K562 (cell line): ENCODE results near the gene CD9. TPM values are rescaled to one million over a fixed set of nuclear protein-coding genes. Genes with fewer than 3 reads are reported as not detected.

Experiments used
- ATAC-seq: fragments of 200-7000 bp; cut with Tn5 transposase; 3 replicates; pipeline ENCODE4 v1.9.1; 2020; ENCODE audit warnings: moderate library complexity
- BruUV-seq: library from RNA; stranded (reverse); fragments of 400-500 nt; replicated peaks from 2 replicates; lab custom pipeline; 2021; lab: Mats Ljungman, UMichigan
- CTCF ChIA-PET: fragments of 300-600 bp; formaldehyde crosslinking; extraction: SDS; loops from one replicate; lab custom pipeline; 2021; ENCODE audit warnings: low intra/inter-chr PET ratio; lab: Yijun Ruan, JAX
- POLR2A ChIA-PET: fragments of 300-600, 350-650 bp; sonication (Branson Sonifier 250); formaldehyde crosslinking; extraction: SDS; loops from one replicate; lab custom pipeline; 2021; ENCODE audit warnings: antibody characterized with exemption, inconsistent platforms; lab: Yijun Ruan, JAX
- DNase-seq, 4 experiments: peaks; one replicate each; pipeline versions ENCODE4 v3.0.0 to v3.0.0-alpha.2; 2011 to 2018; ENCODE audit warnings: low spot score in 3 of 4, mixed read lengths in 3 of 4; ENCODE audit errors: extremely low read depth in 1 of 4
- FAIRE-seq: peaks from 2 replicates; lab custom pipeline; 2011; peaks lifted over from hg19 to GRCh38; lab: Jason Lieb, UNC
- H2AFZ ChIP-seq: 2 replicates; pipeline ENCODE4 v1.6.0; 2011; ENCODE audit warnings: low read depth, low read length, control low read depth, inconsistent platforms
- H3K27ac ChIP-seq: fragments of 200-600 bp; 3 replicates; pipeline ENCODE4 v1.8.0; 2011; ENCODE audit warnings: low read depth, mild to moderate bottlenecking, control low read depth, inconsistent platforms, low read length, moderate library complexity, mixed read lengths; ENCODE audit errors: extremely low read depth
- H3K27me3 ChIP-seq, 2 experiments: fragments of 300-600 bp in 1 of 2; 2 replicates in 1 of 2; 3 replicates in 1 of 2; pipeline versions ENCODE4 v1.6.0 to v1.8.0; 2011; ENCODE audit warnings: inconsistent platforms in 2 of 2, low read length in 2 of 2, mild to moderate bottlenecking in 1 of 2, mixed read lengths in 1 of 2, moderate library complexity in 1 of 2; ENCODE audit not compliant: control insufficient read depth in 2 of 2, insufficient read depth in 2 of 2
- H3K36me3 ChIP-seq: fragments of 300-600 bp; 3 replicates; pipeline ENCODE4 v1.8.0; 2011; ENCODE audit warnings: mild to moderate bottlenecking, low read length, inconsistent platforms; ENCODE audit not compliant: control insufficient read depth, insufficient read depth
- H3K4me1 ChIP-seq, 2 experiments: fragments of 200-600 bp in 1 of 2; replicated peaks in 1 of 2; 2 replicates in 1 of 2; 3 replicates in 1 of 2; pipeline versions ENCODE4 v1.5.1 to v1.8.0; 2011; ENCODE audit warnings: inconsistent platforms in 2 of 2, low read length in 2 of 2, mild to moderate bottlenecking in 1 of 2, mixed read lengths in 1 of 2, moderate library complexity in 1 of 2; ENCODE audit not compliant: control insufficient read depth in 2 of 2, insufficient read depth in 2 of 2
- H3K4me2 ChIP-seq: 2 replicates; pipeline ENCODE4 v1.6.1; 2011; ENCODE audit warnings: low read length, control low read depth, inconsistent platforms, mixed read lengths; ENCODE audit not compliant: insufficient read depth
- H3K4me3 ChIP-seq: fragments of 200-600 bp; sonication (generic), shearing (Covaris generic); 2 replicates; pipeline ENCODE4 v1.5.1; 2016; ENCODE audit warnings: control low read depth, inconsistent platforms
- H3K79me2 ChIP-seq: fragments of 200-600 bp; 3 replicates; pipeline ENCODE4 v1.8.0; 2011; ENCODE audit warnings: low read length, inconsistent platforms; ENCODE audit not compliant: control insufficient read depth, insufficient read depth
- H3K9ac ChIP-seq, 2 experiments: 2 replicates each; pipeline versions ENCODE4 v1.6.0 to v1.6.1; 2011; ENCODE audit warnings: low read depth in 2 of 2, low read length in 2 of 2, control low read depth in 1 of 2, inconsistent platforms in 1 of 2, mild to moderate bottlenecking in 1 of 2, mixed read lengths in 1 of 2; ENCODE audit not compliant: insufficient read depth in 1 of 2
- H3K9me1 ChIP-seq: one replicate; pipeline ENCODE4 v1.6.0; 2011; ENCODE audit warnings: inconsistent platforms, mild to moderate bottlenecking, low read length, moderate library complexity; ENCODE audit not compliant: control insufficient read depth, insufficient read depth
- H3K9me3 ChIP-seq: replicated peaks from 2 replicates; pipeline ENCODE4 v1.5.1; 2011; ENCODE audit warnings: low read depth, low read length, inconsistent platforms; ENCODE audit not compliant: control insufficient read depth, insufficient read depth
- H4K20me1 ChIP-seq: replicated peaks from 2 replicates; pipeline ENCODE4 v1.6.1; 2011; ENCODE audit warnings: low read length, inconsistent platforms, mixed read lengths; ENCODE audit not compliant: control insufficient read depth, insufficient read depth
- ARID2 ChIP-seq: fragments of 450-650 bp; IDR thresholded peaks from 2 replicates; pipeline ENCODE4 v1.6.1; 2017; ENCODE audit warnings: antibody characterized with exemption, mild to moderate bottlenecking
- CREBBP ChIP-seq: IDR thresholded peaks from one replicate; pipeline ENCODE4 v1.6.1; 2012; ENCODE audit warnings: low read depth, mild to moderate bottlenecking, control low read depth, inconsistent platforms, low read length
- ETV5 ChIP-seq: sonication (generic); formaldehyde crosslinking; IDR thresholded peaks from 2 replicates; pipeline ENCODE4 v1.4.0; 2020; ENCODE audit warnings: low read depth, mild to moderate bottlenecking, missing genetic modification reagents
- HCFC1 ChIP-seq: IDR thresholded peaks from 2 replicates; pipeline ENCODE4 v1.6.1; 2012; ENCODE audit warnings: low read depth, low read length, improper control_type of control experiment
- HEY1 ChIP-seq: fragments of 250-450 bp; sonication (Bioruptor Pico); IDR thresholded peaks from 2 replicates; pipeline ENCODE4 v1.5.0; 2020; ENCODE audit warnings: mild to moderate bottlenecking, moderate library complexity, borderline replicate concordance
- MTF1 ChIP-seq: fragments of 250-450 bp; sonication (Bioruptor Pico); IDR thresholded peaks from 2 replicates; pipeline ENCODE4 v1.9.0; 2021; ENCODE audit warnings: moderate library complexity, mild to moderate bottlenecking, inconsistent platforms, borderline replicate concordance
- RNF2 ChIP-seq: sonication (generic); IDR thresholded peaks from 2 replicates; pipeline ENCODE4 v1.6.1; 2016
- USF2 ChIP-seq: sonication (generic); formaldehyde crosslinking; IDR thresholded peaks from 2 replicates; pipeline ENCODE4 v1.5.0; 2020; ENCODE audit warnings: missing genetic modification reagents
- ZNF133 ChIP-seq: fragments of 250-450 bp; sonication (Bioruptor Pico); IDR thresholded peaks from 2 replicates; pipeline ENCODE4 v1.4.0; 2020; ENCODE audit warnings: mild to moderate bottlenecking
- ZNF280A ChIP-seq: fragments of 450-650 bp; IDR thresholded peaks from 2 replicates; pipeline ENCODE4 v1.6.1; 2018; ENCODE audit warnings: mild to moderate bottlenecking, low read depth; ENCODE audit not compliant: partially characterized antibody
- ZNF77 ChIP-seq: fragments of 250-450 bp; sonication (Bioruptor Pico); IDR thresholded peaks from 2 replicates; pipeline ENCODE4 v1.5.0; 2020
- WGBS: fragments of 100-300 bp; shearing (Covaris generic); methylation state at CpG from one replicate; pipeline ENCODE4 v1.1.6; 2016; ENCODE audit warnings: low coverage, mixed read lengths; ENCODE audit not compliant: insufficient coverage; ENCODE audit errors: missing lambda C conversion rate; 5-methylcytosine and 5-hydroxymethylcytosine counted together
- in situ Hi-C: fragments of 300-500 bp; cut with MboI; formaldehyde crosslinking; loops from 4 replicates; pipeline ENCODE4 v1.15.0; 2018; ENCODE audit warnings: inconsistent platforms, mixed read lengths
- intact Hi-C: fragments of 100-400 bp; cut with micrococcal nuclease; formaldehyde crosslinking; loops from 2 replicates; pipeline ENCODE4 v1.14.2; 2022
- polyA plus RNA-seq, 8 experiments: library from polyadenylated mRNA; depleted of rRNA in 4 of 8; stranded (reverse) in 5 of 8; unstranded in 3 of 8; fragments of >200 nt; fragmentation: Nextera tagmentation in 2 of 8; fragmentation: Illumina TruSeq in 1 of 8; extraction: Ambion mirVana in 2 of 8; extraction: Trizol in 1 of 8; gene quantifications; 2 replicates each; pipeline versions ENCODE4 v1.2.1 to v1.2.3, GENCODE V29; 2011 to 2014; ENCODE audit warnings: inconsistent platforms in 1 of 8, missing spikeins in 1 of 8
- total RNA-seq, 7 experiments: library from RNA; depleted of rRNA in 6 of 7; stranded (reverse); fragments of >200 nt in 6 of 7; fragmentation: Illumina TruSeq in 2 of 7; extraction: Trizol in 2 of 7; gene quantifications; 2 replicates each; pipeline versions ENCODE4 v1.2.1 to v1.2.3, GENCODE V29; 2011 to 2021; ENCODE audit warnings: low replicate concordance in 1 of 7
- TF ChIP-seq, protein P1 (sequence below): sonication (generic); formaldehyde crosslinking; IDR thresholded peaks from 2 replicates; pipeline ENCODE4 v1.8.0; 2022; ENCODE audit warnings: mild to moderate bottlenecking, missing genetic modification reagents
- TF ChIP-seq, protein P2 (sequence below): sonication (generic); formaldehyde crosslinking; IDR thresholded peaks from 2 replicates; pipeline ENCODE4 v1.8.1; 2023; ENCODE audit warnings: mild to moderate bottlenecking, missing genetic modification reagents

The CD9 gene
- total and polyA plus RNA-seq, 9 of the 15 experiments (the other 6 are each of a cell fraction or from before 2014, with no cell fraction given): 0.43 to 5.6 (median 0.62) TPM

DNA sequence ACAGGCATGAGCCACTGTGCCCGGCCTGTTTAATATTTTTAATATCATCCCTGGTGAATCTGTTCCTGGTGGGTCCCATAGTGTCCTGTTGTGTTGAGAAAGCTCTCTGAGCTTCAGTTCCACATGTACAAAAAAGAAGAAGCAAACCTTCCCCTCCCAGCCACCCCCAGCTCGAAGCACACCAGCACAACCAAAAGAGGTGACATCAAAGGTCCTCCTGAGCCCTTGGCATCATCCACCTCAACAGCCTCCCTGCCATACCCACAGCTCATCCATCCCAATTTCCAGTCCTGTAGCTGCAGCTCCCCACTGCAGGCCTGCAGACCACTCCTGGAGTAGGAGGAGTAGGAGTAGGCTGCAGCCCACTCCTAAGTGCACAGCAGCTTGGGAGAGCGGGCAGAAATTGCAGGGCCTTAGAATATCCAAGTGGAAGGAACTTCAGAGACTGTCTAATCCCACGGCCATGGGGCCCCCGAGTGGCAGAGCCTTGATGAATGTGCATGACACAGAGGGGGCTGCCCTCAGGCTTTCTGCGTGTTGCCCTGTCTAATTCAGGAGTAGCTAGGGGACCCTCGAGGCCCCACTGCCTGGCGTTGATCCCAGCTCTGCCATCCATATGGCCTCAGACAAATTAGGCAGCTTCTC, 36.7 kb upstream of the CD9 start:
- 58% methylated on average over 7 of the region's 8 CpGs for WGBS

More for the DNA sequence above, 36.7 kb upstream of the CD9 start:
- BruUV-seq: no TSS peak
- in situ Hi-C loops (no loop called here), intact Hi-C loops (no loop called here)
- FAIRE-seq: no peak
- H3K9ac ChIP-seq: no peak overlapping the region
- no peak for ATAC-seq
- no peak overlapping the region for H3K27ac ChIP-seq
- H3K9me1 ChIP-seq: no peaks in the 10 kb centered on the region
- no peak for DNase-seq
- H4K20me1 ChIP-seq: no peaks in the 10 kb centered on the region
- ChIA-PET CTCF (no interaction called here), POLR2A (interaction anchor here (0.7 kb wide), 1 partner anchor 557 kb away, joined by 3 read pairs; no protein-coding TSS in a partner anchor)
- H2AFZ ChIP-seq: no peak overlapping the region
- H3K4me2 ChIP-seq: no peak overlapping the region
- H3K27me3 ChIP-seq: no peaks in the 10 kb centered on the region
- H3K4me1 ChIP-seq: peaks cover 13 to 23% of the 10 kb centered on the region in 2 experiments
- H3K36me3 ChIP-seq: no peaks in the 10 kb centered on the region
- no peaks in the 10 kb centered on the region for H3K9me3 ChIP-seq
- H3K4me3 ChIP-seq: no peak overlapping the region
- TF ChIP-seq ETV5 (CRISPR knock-in tag) (no peak), USF2 (CRISPR knock-in tag) (no peak), ARID2 (no peak), RNF2 (no peak), HEY1 (CRISPR knock-in tag) (no peak), HCFC1 (no peak), MTF1 (CRISPR knock-in tag) (no peak), CREBBP (no peak), ZNF133 (no peak), ZNF280A (no peak), ZNF77 (CRISPR knock-in tag) (no peak)
- TF ChIP-seq, protein P1, sequence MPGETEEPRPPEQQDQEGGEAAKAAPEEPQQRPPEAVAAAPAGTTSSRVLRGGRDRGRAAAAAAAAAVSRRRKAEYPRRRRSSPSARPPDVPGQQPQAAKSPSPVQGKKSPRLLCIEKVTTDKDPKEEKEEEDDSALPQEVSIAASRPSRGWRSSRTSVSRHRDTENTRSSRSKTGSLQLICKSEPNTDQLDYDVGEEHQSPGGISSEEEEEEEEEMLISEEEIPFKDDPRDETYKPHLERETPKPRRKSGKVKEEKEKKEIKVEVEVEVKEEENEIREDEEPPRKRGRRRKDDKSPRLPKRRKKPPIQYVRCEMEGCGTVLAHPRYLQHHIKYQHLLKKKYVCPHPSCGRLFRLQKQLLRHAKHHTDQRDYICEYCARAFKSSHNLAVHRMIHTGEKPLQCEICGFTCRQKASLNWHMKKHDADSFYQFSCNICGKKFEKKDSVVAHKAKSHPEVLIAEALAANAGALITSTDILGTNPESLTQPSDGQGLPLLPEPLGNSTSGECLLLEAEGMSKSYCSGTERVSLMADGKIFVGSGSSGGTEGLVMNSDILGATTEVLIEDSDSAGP (CRISPR knock-in tag): no peak
- TF ChIP-seq, protein P2, sequence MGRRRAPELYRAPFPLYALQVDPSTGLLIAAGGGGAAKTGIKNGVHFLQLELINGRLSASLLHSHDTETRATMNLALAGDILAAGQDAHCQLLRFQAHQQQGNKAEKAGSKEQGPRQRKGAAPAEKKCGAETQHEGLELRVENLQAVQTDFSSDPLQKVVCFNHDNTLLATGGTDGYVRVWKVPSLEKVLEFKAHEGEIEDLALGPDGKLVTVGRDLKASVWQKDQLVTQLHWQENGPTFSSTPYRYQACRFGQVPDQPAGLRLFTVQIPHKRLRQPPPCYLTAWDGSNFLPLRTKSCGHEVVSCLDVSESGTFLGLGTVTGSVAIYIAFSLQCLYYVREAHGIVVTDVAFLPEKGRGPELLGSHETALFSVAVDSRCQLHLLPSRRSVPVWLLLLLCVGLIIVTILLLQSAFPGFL (CRISPR knock-in tag): no peak
- H3K79me2 ChIP-seq: no peaks in the 10 kb centered on the region
